CD14-positive monocyte (primary cell): ENCODE results near the gene MACROD2. TPM values are rescaled to one million over a fixed set of nuclear protein-coding genes. Genes with fewer than 3 reads are reported as not detected.

ENCODE experiments used
- DNase-seq, 3 donors: peaks; one replicate each; pipeline ENCODE4 v3.0.0-alpha.2; 2011 to 2022
- H2AFZ ChIP-seq: 2 replicates; pipeline ENCODE4 v1.6.0; 2012; ENCODE audit warnings: mild to moderate bottlenecking, low read depth, low read length, inconsistent platforms; ENCODE audit not compliant: insufficient read depth, poor library complexity, severe bottlenecking
- H3K27ac ChIP-seq, 2 donors: 1 replicate in 1 of 2; 2 replicates in 1 of 2; pipeline ENCODE4 v1.5.1; 2012 to 2013; ENCODE audit warnings: low read length in 2 of 2, control low read depth in 1 of 2, inconsistent platforms in 1 of 2, low read depth in 1 of 2, mild to moderate bottlenecking in 1 of 2
- H3K27me3 ChIP-seq, 2 donors: one replicate each; pipeline versions ENCODE4 v1.6.0 to v1.6.1; 2011 to 2013; ENCODE audit warnings: low read length in 2 of 2; ENCODE audit not compliant: control insufficient read depth in 2 of 2, insufficient read depth in 2 of 2
- H3K36me3 ChIP-seq, 2 donors: replicated peaks in 1 of 2; 1 replicate in 1 of 2; 2 replicates in 1 of 2; pipeline versions ENCODE4 v1.5.1 to v1.6.1; 2012 to 2013; ENCODE audit warnings: low read length in 2 of 2, control low read depth in 1 of 2, inconsistent platforms in 1 of 2, mild to moderate bottlenecking in 1 of 2; ENCODE audit not compliant: insufficient read depth in 2 of 2, control insufficient read depth in 1 of 2
- H3K4me1 ChIP-seq, 2 donors: 1 replicate in 1 of 2; 2 replicates in 1 of 2; pipeline versions ENCODE4 v1.5.1 to v1.6.1; 2012 to 2013; ENCODE audit warnings: low read length in 2 of 2, control low read depth in 1 of 2, inconsistent platforms in 1 of 2, mild to moderate bottlenecking in 1 of 2, moderate library complexity in 1 of 2; ENCODE audit not compliant: insufficient read depth in 2 of 2, control insufficient read depth in 1 of 2
- H3K4me2 ChIP-seq: replicated peaks from 2 replicates; pipeline ENCODE3; 2012; ENCODE audit warnings: low read length, moderate library complexity, mild to moderate bottlenecking; ENCODE audit not compliant: poor library complexity, severe bottlenecking; ENCODE audit errors: extremely low read depth
- H3K4me3 ChIP-seq, 3 experiments: fragments of 200-600 bp in 1 of 3; sonication (generic) in 1 of 3; replicated peaks in 1 of 3; 1 replicate in 2 of 3; 2 replicates in 1 of 3; pipeline ENCODE4 v1.5.1; 2011 to 2013; ENCODE audit warnings: low read length in 3 of 3, mild to moderate bottlenecking in 3 of 3, control low read depth in 2 of 3, low read depth in 2 of 3, inconsistent platforms in 1 of 3, moderate library complexity in 1 of 3
- H3K79me2 ChIP-seq: 2 replicates; pipeline ENCODE4 v1.6.0; 2012; ENCODE audit warnings: mild to moderate bottlenecking, control low read depth, inconsistent platforms, low read length, moderate library complexity; ENCODE audit not compliant: insufficient read depth
- H3K9ac ChIP-seq: 2 replicates; pipeline ENCODE4 v1.6.0; 2017; ENCODE audit warnings: low read length, mild to moderate bottlenecking; ENCODE audit not compliant: insufficient read depth, poor library complexity, severe bottlenecking
- H3K9me3 ChIP-seq, 2 donors: replicated peaks in 1 of 2; 1 replicate in 1 of 2; 2 replicates in 1 of 2; pipeline versions ENCODE4 v1.5.1 to v1.6.1; 2012 to 2013; ENCODE audit warnings: low read length in 2 of 2, control low read depth in 1 of 2; ENCODE audit not compliant: control insufficient read depth in 1 of 2, insufficient read depth in 1 of 2
- H4K20me1 ChIP-seq: 2 replicates; pipeline ENCODE4 v1.6.0; 2012; ENCODE audit warnings: mild to moderate bottlenecking, low read length, control low read depth, moderate library complexity; ENCODE audit not compliant: insufficient read depth
- H3K27ac Mint-ChIP-seq, 7 donors: one replicate each; pipeline ENCODE4 v1.8.0; 2020; ENCODE audit warnings: mild to moderate bottlenecking in 7 of 7, mixed read lengths in 7 of 7, moderate library complexity in 6 of 7, inconsistent platforms in 2 of 7
- H3K27me3 Mint-ChIP-seq, 3 donors: one replicate each; pipeline ENCODE4 v1.8.0; 2021 to 2022; ENCODE audit warnings: low read depth in 3 of 3, mild to moderate bottlenecking in 3 of 3, mixed read lengths in 3 of 3, moderate library complexity in 3 of 3, inconsistent platforms in 1 of 3
- H3K36me3 Mint-ChIP-seq, 2 donors: one replicate each; pipeline ENCODE4 v1.8.0; 2020; ENCODE audit warnings: mixed read lengths in 2 of 2, inconsistent platforms in 1 of 2, mild to moderate bottlenecking in 1 of 2
- H3K4me1 Mint-ChIP-seq: one replicate; pipeline ENCODE4 v1.8.0; 2020; ENCODE audit warnings: mild to moderate bottlenecking, mixed read lengths
- H3K4me3 Mint-ChIP-seq, 2 donors: one replicate each; pipeline ENCODE4 v1.8.0; 2020; ENCODE audit warnings: mild to moderate bottlenecking in 2 of 2, mixed read lengths in 2 of 2, moderate library complexity in 1 of 2
- H3K9me3 Mint-ChIP-seq, 7 donors: one replicate each; pipeline ENCODE4 v1.8.0; 2020 to 2022; ENCODE audit warnings: mixed read lengths in 7 of 7, mild to moderate bottlenecking in 6 of 7, moderate library complexity in 6 of 7, inconsistent platforms in 2 of 7
- WGBS: methylation state at CpG from one replicate; pipeline ENCODE4 v1.1.5; 2013; ENCODE audit warnings: missing lambda C conversion rate; ENCODE audit not compliant: insufficient coverage; 5-methylcytosine and 5-hydroxymethylcytosine counted together
- intact Hi-C, 2 donors: fragments of 100-400 bp; cut with micrococcal nuclease; formaldehyde crosslinking; loops; one replicate each; pipeline versions ENCODE4 v1.15.0 to v1.15.1; 2023
- polyA plus RNA-seq, 3 donors: library from polyadenylated mRNA; depleted of rRNA in 1 of 3; unstranded in 2 of 3; stranded (reverse) in 1 of 3; fragments of 300-500 nt in 2 of 3; fragments of >200 nt in 1 of 3; fragmentation: Illumina TruSeq in 2 of 3; gene quantifications; 1 replicate in 2 of 3; 2 replicates in 1 of 3; pipeline ENCODE4 v1.2.3, GENCODE V29; 2012 to 2021
- TF ChIP-seq, protein P1 (sequence below): fragments of 200-600 bp; IDR thresholded peaks from one replicate; pipeline ENCODE4 v1.8.0; 2022; ENCODE audit warnings: antibody characterized with exemption, mild to moderate bottlenecking

Gene MACROD2
- polyA plus RNA-seq, 3 donors, result 0.23 TPM; not detected in 2

DNA sequence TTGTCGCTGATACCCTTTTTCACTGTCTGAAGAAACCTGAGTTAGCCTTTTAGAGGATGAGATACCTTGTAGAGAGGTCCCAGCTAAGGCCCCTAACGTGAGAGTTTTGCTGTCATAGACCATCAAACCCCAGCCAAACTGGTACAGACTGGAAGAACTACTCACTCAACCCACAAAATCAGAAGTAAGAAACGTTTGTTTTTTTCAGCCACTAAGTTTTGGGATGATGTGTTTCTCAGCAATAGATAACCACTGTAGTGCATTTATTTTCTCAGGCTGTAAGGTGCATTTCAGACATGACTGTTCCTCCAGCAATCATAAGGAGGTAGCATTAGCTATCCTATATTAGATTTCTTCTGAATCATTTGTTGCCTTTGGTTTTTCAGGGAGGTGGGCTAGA lies 749.4 kb downstream of the MACROD2 start:
- DNase-seq, result no peak
- Histone ChIP-seq H2AFZ (no peak overlapping the region), H3K4me2 (no peak overlapping the region), H3K9ac (no peak overlapping the region), H3K4me3 (no peak overlapping the region), H3K9me3 (no peaks in the 10 kb centered on the region), H3K27me3 (no peaks in the 10 kb centered on the region), H4K20me1 (no peaks in the 10 kb centered on the region), H3K4me1 (no peaks in the 10 kb centered on the region), H3K36me3 (no peaks in the 10 kb centered on the region), H3K27ac (no peak overlapping the region), H3K79me2 (no peaks in the 10 kb centered on the region)
- H3K4me3 Mint-ChIP-seq, result no peak overlapping the region
- H3K27ac Mint-ChIP-seq, result no peak overlapping the region
- TF ChIP-seq, protein P1, sequence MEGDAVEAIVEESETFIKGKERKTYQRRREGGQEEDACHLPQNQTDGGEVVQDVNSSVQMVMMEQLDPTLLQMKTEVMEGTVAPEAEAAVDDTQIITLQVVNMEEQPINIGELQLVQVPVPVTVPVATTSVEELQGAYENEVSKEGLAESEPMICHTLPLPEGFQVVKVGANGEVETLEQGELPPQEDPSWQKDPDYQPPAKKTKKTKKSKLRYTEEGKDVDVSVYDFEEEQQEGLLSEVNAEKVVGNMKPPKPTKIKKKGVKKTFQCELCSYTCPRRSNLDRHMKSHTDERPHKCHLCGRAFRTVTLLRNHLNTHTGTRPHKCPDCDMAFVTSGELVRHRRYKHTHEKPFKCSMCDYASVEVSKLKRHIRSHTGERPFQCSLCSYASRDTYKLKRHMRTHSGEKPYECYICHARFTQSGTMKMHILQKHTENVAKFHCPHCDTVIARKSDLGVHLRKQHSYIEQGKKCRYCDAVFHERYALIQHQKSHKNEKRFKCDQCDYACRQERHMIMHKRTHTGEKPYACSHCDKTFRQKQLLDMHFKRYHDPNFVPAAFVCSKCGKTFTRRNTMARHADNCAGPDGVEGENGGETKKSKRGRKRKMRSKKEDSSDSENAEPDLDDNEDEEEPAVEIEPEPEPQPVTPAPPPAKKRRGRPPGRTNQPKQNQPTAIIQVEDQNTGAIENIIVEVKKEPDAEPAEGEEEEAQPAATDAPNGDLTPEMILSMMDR, result no peak
- no peaks in the 10 kb centered on the region for H3K36me3 Mint-ChIP-seq
- no peaks in the 10 kb centered on the region for H3K27me3 Mint-ChIP-seq
- peaks cover 0 to 10% (median 5%) of the 10 kb centered on the region in 7 donors for H3K9me3 Mint-ChIP-seq
- no peaks in the 10 kb centered on the region for H3K4me1 Mint-ChIP-seq
- intact Hi-C loops, result no loop called here
- whole genome bisulfite sequencing, result 100% methylated on average over 1 of the region's 3 CpGs

DNA sequence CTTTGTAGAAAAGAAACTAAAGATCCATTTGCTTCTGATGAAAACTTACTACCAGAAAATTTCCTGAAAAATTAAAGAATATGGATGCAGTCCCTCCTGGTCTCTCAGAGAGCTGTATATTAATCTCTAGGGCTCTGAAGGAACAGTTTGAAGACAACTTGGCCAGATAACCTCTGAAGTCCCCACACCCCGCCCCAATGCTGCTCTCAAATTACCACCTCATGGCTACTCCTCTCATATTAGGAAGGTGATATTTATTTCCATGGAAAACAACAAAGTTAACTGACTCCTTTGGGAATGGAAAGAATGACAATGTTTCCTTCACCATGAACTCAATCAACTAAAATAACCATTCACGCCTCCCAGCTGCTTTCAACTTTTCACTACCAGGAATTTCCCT lies 750.5 kb downstream of the MACROD2 start:
- no peak overlapping the region for H3K4me3 ChIP-seq
- no peaks in the 10 kb centered on the region for H3K79me2 ChIP-seq
- Mint-ChIP-seq H3K27ac (no peak overlapping the region), H3K27me3 (no peaks in the 10 kb centered on the region), H3K9me3 (peaks cover 0 to 10% (median 5%) of the 10 kb centered on the region in 7 donors), H3K36me3 (no peaks in the 10 kb centered on the region), H3K4me1 (no peaks in the 10 kb centered on the region), H3K4me3 (no peak overlapping the region)
- H3K9ac ChIP-seq, result no peak overlapping the region
- H3K27ac ChIP-seq, result no peak overlapping the region
- H3K4me1 ChIP-seq, result no peaks in the 10 kb centered on the region
- H3K27me3 ChIP-seq, result no peaks in the 10 kb centered on the region
- no peak overlapping the region for H2AFZ ChIP-seq
- no peak overlapping the region for H3K4me2 ChIP-seq
- intact Hi-C loops, result no loop called here
- H4K20me1 ChIP-seq, result no peaks in the 10 kb centered on the region
- TF ChIP-seq, protein P1, result no peak
- no peaks in the 10 kb centered on the region for H3K36me3 ChIP-seq
- no peak for DNase-seq
- no peaks in the 10 kb centered on the region for H3K9me3 ChIP-seq
- WGBS, result no CpG with 5 or more reads among the region's 2 CpGs
